HG03575 (cell line): Measurements from ENCODE around the gene HOXD13.

Experiments used
- ATAC-seq: cut with Tn5 transposase; IDR thresholded peaks from one replicate; pipeline ENCODE4 v1.9.1; 2021; ENCODE audit not compliant: unreplicated experiment, insufficient number of reproducible peaks, low FRiP score; ENCODE audit errors: extremely low read depth

The HOXD13 gene

DNA sequence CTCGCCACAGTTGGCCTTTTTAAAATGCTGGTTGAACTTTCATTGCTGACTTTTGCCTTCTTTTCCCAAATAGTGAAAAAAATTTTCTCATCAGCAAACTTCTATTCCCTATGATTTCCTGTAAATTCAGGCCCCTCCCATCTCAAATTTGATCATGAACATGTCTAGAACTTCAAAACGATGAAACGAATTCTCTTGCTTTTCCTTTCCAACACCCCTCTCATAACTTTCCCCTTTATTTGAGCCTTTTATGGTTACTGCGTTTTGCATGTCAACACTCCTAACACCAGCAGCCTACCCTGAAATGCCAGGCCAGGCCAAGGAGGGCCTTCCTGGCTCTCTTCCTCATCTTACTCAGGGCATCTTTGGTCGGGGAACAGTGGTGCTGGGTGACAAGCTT lies 1.7 kb upstream of the HOXD13 start:
- ATAC-seq, result no peak

- no peak for ATAC-seq
These were observed 927 bp upstream of the HOXD13 start for GRCh38 chr2:176091329-176092258.

DNA sequence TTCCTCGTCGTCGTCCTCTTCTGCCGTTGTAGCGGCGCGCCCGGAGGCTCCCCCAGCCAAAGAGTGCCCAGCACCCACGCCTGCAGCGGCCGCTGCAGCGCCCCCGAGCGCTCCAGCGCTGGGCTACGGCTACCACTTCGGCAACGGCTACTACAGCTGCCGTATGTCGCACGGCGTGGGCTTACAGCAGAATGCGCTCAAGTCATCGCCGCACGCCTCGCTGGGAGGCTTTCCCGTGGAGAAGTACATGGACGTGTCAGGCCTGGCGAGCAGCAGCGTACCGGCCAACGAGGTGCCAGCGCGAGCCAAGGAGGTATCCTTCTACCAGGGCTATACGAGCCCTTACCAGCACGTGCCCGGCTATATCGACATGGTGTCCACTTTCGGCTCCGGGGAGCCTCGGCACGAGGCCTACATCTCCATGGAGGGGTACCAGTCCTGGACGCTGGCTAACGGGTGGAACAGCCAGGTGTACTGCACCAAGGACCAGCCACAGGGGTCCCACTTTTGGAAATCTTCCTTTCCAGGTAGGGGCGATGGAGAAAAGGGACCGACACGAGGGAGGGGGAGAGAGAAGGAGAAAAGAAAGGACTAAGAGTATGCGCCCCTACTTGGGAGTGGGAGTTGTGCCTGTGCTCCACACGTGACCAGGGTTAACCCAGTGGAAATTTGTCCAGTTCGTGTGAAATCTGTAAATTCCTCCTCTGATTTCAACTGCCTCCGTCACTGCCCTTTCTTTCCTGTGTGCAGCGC lies 800 bp downstream of the HOXD13 start:
- ATAC-seq, result no peak

DNA sequence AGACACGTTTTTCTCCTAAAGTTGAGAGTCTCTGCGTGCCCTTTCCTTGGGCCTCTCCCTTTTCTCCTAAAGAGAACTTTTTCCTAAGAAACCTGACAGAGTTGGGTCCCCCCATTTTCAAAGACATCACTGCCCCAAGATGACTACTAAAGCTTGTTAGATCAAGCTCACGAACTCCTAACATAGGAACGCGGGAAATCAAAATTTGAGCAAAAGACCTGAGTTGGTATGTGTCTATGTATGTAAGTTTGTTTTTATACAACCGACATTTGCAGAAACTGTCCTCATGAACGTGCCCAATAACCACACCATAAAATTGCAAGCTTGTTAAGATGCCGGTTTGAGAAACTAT lies 1.4 kb downstream of the HOXD13 start:
- no peak for ATAC-seq

GRCh38 chr2:176094349-176094748 lies 1.8 kb downstream of the HOXD13 start:
- no peak for ATAC-seq

DNA sequence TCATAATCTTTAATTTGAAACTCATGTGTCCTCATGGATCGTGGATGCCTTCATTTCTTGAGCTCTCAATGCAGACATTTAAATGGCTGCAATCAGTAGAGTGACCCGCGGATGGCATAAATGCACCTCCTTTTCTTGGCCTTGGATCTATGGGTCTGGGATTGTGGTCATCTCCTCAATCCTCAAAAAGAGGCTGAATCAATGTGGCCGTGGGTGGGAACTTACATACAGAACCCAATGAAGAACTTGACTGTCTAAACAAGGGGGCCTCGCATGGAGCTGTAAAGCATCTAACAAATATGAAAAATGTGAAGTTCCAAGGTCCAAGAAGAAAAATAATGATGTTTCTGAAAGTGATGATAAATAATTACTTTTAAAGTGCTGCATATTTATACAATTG lies 2.9 kb downstream of the HOXD13 start:
- ATAC-seq, result no peak

DNA sequence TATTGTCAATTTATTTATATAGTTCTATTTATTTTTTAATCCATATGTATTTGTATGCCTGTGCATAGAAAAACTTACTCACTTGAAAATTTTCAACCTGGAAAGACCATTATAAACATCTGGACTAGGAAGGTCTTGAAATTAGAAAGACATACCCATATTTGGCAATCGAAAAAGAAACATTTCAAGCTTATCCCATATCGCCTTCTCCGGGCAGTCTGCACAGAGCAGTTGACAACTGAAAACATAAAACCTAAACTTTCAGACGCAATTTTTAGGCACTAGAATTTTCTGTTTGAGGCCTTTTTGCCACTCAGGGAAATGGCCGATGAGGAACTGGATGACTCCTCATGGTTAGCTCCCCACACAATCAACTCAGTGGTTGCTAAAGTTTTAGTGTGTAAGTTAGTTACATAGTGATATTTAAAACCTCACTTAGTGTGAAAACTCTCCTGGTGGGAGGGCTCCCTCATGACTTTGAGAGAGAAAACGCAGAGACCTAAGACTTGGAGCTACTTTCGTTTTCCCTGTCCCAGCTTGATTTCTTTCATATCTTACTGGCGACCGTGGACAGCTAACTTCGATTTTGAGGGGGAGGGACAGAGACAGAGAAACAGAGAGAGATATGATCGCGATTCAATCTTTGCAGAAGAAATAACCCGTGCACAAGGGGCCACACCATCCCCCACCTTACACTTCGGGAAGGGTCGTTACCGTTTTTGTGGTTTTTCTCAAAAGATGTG lies 3.9 kb downstream of the HOXD13 start:
- no peak for ATAC-seq

GRCh38 chr2:176096986-176097819 lies 4.7 kb downstream of the HOXD13 start:
- no peak for ATAC-seq

GRCh38 chr2:176097820-176098365 lies 5.4 kb downstream of the HOXD13 start:
- ATAC-seq, result no peak

DNA sequence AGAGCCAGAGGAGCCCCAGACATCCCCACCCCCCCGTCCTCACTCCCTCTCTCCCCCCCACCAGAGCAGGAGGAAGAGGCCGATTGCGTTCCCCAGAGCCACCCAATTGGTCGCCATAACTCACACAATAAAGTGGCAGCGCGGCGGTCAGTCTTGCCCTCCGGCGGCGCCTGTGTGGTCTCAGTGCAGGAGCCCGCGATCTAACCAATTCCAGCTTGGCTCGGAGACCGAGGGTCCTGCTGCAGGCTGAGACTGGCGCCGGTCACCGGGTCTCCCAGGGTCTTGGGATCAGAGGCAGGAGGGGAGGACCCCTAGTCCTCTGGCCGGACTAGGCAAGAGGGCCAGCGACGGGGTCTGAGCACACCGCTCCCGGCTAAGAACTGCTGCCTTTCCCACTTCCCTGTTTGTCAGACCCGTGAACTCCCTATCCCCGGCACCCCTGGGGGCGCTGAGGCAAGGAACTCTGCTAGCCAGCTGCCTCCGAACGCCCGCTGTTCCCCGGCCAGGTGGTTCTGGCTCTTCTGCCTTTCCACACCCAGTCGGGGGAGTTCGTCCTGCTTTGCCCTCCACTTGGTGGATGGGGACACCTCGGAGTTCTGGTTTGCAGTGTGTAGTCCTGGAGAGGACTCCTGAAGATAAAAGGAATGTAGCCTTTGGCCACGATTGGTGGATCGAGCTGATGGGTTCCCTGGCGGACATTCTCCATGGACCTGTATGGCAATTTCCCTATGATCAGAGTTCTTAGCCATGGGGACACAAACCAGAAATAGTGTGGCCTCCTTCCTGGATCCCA lies 6.0 kb downstream of the HOXD13 start:
- no peak for ATAC-seq

GRCh38 chr2:176099159-176099727 lies 6.7 kb downstream of the HOXD13 start:
- no peak for ATAC-seq

GRCh38 chr2:176099728-176100546 lies 7.4 kb downstream of the HOXD13 start, which contains the start of gene HOXD12:
HOXD12 (plus strand) TSS chr2:176099795; CDS start chr2:176099802, 7 bp downstream.
- ATAC-seq, result no peak

- no peak for ATAC-seq
These were observed 8.1 kb downstream of the HOXD13 start for GRCh38 chr2:176100547-176101140.

DNA sequence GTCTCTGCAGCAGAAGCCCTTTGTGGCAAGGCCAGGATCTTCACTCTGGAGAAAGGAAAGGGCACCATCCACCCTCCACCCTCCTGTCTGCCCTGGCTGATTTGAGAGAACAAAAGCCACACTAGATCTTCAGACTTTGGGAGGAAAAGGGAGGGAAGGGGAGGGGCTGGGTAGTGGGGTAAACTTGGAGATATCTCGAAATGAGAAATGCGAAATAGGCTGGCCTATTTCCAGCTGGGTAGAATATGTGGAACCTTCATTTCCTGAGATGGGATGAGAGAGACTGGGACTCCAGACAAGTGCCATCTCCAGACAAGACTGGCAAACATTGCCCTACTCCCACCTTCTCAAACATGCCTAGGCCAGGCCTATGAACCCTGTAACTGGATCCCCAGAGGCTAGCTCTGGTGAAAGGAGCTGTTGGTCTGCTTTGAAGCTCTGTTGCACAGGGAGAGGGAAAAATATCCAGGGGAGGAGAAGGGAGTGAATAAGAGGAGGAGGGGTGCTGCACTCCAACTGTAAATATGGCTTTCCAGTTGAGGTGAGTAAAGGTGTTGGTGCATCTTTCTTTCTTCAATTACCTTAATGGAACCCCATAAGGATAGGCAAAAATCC lies 8.8 kb downstream of the HOXD13 start:
- ATAC-seq, result no peak

GRCh38 chr2:176101842-176102241 lies 9.3 kb downstream of the HOXD13 start:
- no peak for ATAC-seq

DNA sequence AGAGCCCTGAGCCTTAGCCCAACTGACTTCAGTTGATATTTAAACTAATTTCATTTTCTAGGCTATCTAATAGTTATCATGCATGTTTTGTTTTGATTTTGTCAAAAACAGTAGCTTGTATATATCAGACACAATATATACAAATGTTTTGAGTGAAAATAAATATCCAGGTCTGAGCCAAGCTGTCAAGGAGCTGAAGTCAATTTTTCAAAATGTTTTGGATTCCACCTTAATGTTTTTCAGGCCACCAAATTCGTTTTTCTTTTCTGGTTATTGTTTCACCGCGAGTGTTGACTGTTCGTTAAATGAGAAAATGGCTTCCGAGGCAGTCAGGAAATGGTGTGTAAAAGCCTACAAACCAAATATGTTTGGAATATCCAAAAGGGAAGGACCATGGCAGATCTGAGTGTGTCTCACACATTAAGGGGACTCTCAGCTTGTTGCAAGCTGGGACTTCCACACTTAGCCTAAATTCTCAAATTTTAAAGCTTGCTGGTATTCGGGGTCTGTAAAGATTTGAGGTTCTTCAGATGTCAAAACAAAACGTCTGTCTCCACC lies 9.9 kb downstream of the HOXD13 start:
- ATAC-seq, result no peak
